A549 (cell line): ENCODE data around the gene ZNG1A. TPM values are rescaled to one million over a fixed set of nuclear protein-coding genes. Genes with fewer than 3 reads are reported as not detected.
"Not testable (repeated sequence)": the region's sequence is repeated elsewhere in the genome, so short reads cannot be mapped to it uniquely, and the experiment has no call there.

ENCODE experiments used
- ATAC-seq, 2 experiments: fragments of 200-7000 bp in 1 of 2; fragments of >200 bp in 1 of 2; cut with Nextera tagmentation in 1 of 2; cut with Tn5 transposase in 1 of 2; 3 replicates each; pipeline versions ENCODE4 v1.8.0 to v1.9.1; 2018 to 2020; ENCODE audit warnings: mild to moderate bottlenecking in 1 of 2, moderate library complexity in 1 of 2
- CTCF ChIA-PET: fragments of 300-600 bp; sonication (Branson Sonifier 250); formaldehyde crosslinking; extraction: SDS; loops from one replicate; lab custom pipeline; 2021; ENCODE audit warnings: antibody characterized with exemption, inconsistent platforms; lab: Yijun Ruan, JAX
- POLR2A ChIA-PET: fragments of 350-600 bp; formaldehyde crosslinking; extraction: SDS; loops from one replicate; lab custom pipeline; 2021; ENCODE audit warnings: antibody characterized with exemption, inconsistent platforms; lab: Yijun Ruan, JAX
- DNase-seq, 2 experiments: peaks; one replicate each; pipeline versions ENCODE4 v3.0.0 to v3.0.0-alpha.2; 2011 to 2016; ENCODE audit warnings: low read depth in 1 of 2, low spot score in 1 of 2
- FAIRE-seq: peaks from 2 replicates; lab custom pipeline; 2011; peaks lifted over from hg19 to GRCh38; lab: Jason Lieb, UNC
- H3K27ac ChIP-seq, 2 experiments: fragments of >200 bp; sonication (Bioruptor Twin); formaldehyde crosslinking; 3 replicates each; pipeline ENCODE4 v1.5.1; 2016 to 2017
- H3K4me1 ChIP-seq: fragments of >200 bp; sonication (Bioruptor Twin); formaldehyde crosslinking; 3 replicates; pipeline ENCODE4 v1.6.1; 2016
- H3K4me2 ChIP-seq: fragments of >200 bp; sonication (Bioruptor Twin); formaldehyde crosslinking; 3 replicates; pipeline ENCODE4 v1.6.1; 2016
- H3K4me3 ChIP-seq: fragments of >200 bp; sonication (Bioruptor Twin); formaldehyde crosslinking; 3 replicates; pipeline ENCODE4 v1.5.1; 2016
- H3K9me3 ChIP-seq: fragments of >200 bp; sonication (Bioruptor Twin); formaldehyde crosslinking; 3 replicates; pipeline ENCODE4 v1.6.1; 2016
- BHLHE40 ChIP-seq: IDR thresholded peaks from 2 replicates; pipeline ENCODE4 v1.6.1; 2012; ENCODE audit warnings: low read depth, low read length, inconsistent platforms
- CHD4 ChIP-seq: fragments of 200-600 bp; sonication (generic); IDR thresholded peaks from 2 replicates; pipeline ENCODE4 v1.6.1; 2016; ENCODE audit warnings: antibody characterized with exemption, mild to moderate bottlenecking, borderline replicate concordance
- EHF ChIP-seq: fragments of 250-450 bp; sonication (Bioruptor Pico); IDR thresholded peaks from 2 replicates; pipeline ENCODE4 v1.5.0; 2020; ENCODE audit warnings: mild to moderate bottlenecking
- EHMT2 ChIP-seq: fragments of 200-600 bp; sonication (generic); IDR thresholded peaks from 2 replicates; pipeline ENCODE4 v1.6.1; 2016; ENCODE audit warnings: antibody characterized with exemption, low read depth, mild to moderate bottlenecking, moderate library complexity
- ESRRA ChIP-seq: fragments of 150-350 bp; IDR thresholded peaks from 2 replicates; pipeline ENCODE4 v1.6.1; 2014; ENCODE audit warnings: mild to moderate bottlenecking, low read length, borderline replicate concordance
- FOXS1 ChIP-seq: fragments of 250-450 bp; sonication (Bioruptor Pico); IDR thresholded peaks from 2 replicates; pipeline ENCODE4 v1.5.0; 2020; ENCODE audit warnings: mild to moderate bottlenecking, moderate library complexity
- HDAC2 ChIP-seq: fragments of 200-600 bp; sonication (generic); IDR thresholded peaks from 2 replicates; pipeline ENCODE4 v1.6.1; 2016
- HOXB13 ChIP-seq: fragments of 250-450 bp; sonication (Bioruptor Pico); IDR thresholded peaks from 2 replicates; pipeline ENCODE4 v1.5.0; 2020; ENCODE audit warnings: low read depth, mild to moderate bottlenecking, moderate library complexity
- JUN ChIP-seq, 2 experiments: fragments of >200 bp; sonication (Bioruptor Twin); formaldehyde crosslinking; IDR thresholded peaks; 2 replicates in 1 of 2; 3 replicates in 1 of 2; pipeline ENCODE4 v1.6.1; 2016 to 2017
- JUNB ChIP-seq: fragments of >200 bp; sonication (Bioruptor Twin); formaldehyde crosslinking; IDR thresholded peaks from 2 replicates; pipeline ENCODE4 v1.6.1; 2016
- KDM5A ChIP-seq: fragments of 200-600 bp; sonication (generic); IDR thresholded peaks from 2 replicates; pipeline ENCODE4 v1.6.1; 2016; ENCODE audit warnings: antibody characterized with exemption, mild to moderate bottlenecking
- MAFK ChIP-seq: fragments of 450-650 bp; IDR thresholded peaks from 2 replicates; pipeline ENCODE4 v1.6.1; 2014; ENCODE audit not compliant: partially characterized antibody
- MAZ ChIP-seq: fragments of 150-350 bp; IDR thresholded peaks from 2 replicates; pipeline ENCODE4 v1.6.1; 2014; ENCODE audit warnings: antibody characterized with exemption, low read depth, low read length, borderline replicate concordance
- MYC ChIP-seq: IDR thresholded peaks from 2 replicates; pipeline ENCODE4 v1.6.1; 2012; ENCODE audit warnings: mild to moderate bottlenecking, inconsistent platforms, low read length, improper control_type of control experiment, borderline replicate concordance
- NFE2L2 ChIP-seq: fragments of 150-350 bp; conservative IDR thresholded peaks from 2 replicates; pipeline ENCODE4 v1.6.1; 2014; ENCODE audit warnings: low read length
- NPAS2 ChIP-seq: fragments of 250-450 bp; sonication (Bioruptor Pico); IDR thresholded peaks from 2 replicates; pipeline ENCODE4 v1.8.0; 2022; ENCODE audit warnings: mild to moderate bottlenecking, moderate library complexity, borderline replicate concordance
- NR3C1 ChIP-seq: fragments of >200 bp; sonication (Bioruptor Twin); formaldehyde crosslinking; IDR thresholded peaks from 3 replicates; pipeline ENCODE4 v1.6.1; 2017
- PHF8 ChIP-seq: fragments of 200-600 bp; sonication (generic); IDR thresholded peaks from 2 replicates; pipeline ENCODE4 v1.6.1; 2016; ENCODE audit warnings: low read depth, mild to moderate bottlenecking, antibody characterized with exemption, moderate library complexity, borderline replicate concordance
- POLR2AphosphoS2 ChIP-seq: conservative IDR thresholded peaks from 2 replicates; pipeline ENCODE4 v1.6.1; 2012; ENCODE audit warnings: low read length, improper control_type of control experiment, inconsistent platforms
- RARB ChIP-seq: fragments of 250-450 bp; sonication (Bioruptor Pico); IDR thresholded peaks from 2 replicates; pipeline ENCODE4 v1.8.0; 2021; ENCODE audit warnings: mild to moderate bottlenecking, moderate library complexity
- RFX5 ChIP-seq: fragments of 450-650 bp; IDR thresholded peaks from 2 replicates; pipeline ENCODE4 v1.7.1; 2014; ENCODE audit warnings: antibody characterized with exemption, mild to moderate bottlenecking, moderate library complexity
- TFCP2L1 ChIP-seq: fragments of 250-450 bp; sonication (Bioruptor Pico); IDR thresholded peaks from 2 replicates; pipeline ENCODE4 v1.5.0; 2021; ENCODE audit warnings: mild to moderate bottlenecking
- ZSCAN20 ChIP-seq: fragments of 250-450 bp; sonication (Bioruptor Pico); IDR thresholded peaks from 2 replicates; pipeline ENCODE4 v1.8.0; 2022; ENCODE audit warnings: mild to moderate bottlenecking, moderate library complexity
- WGBS: methylation state at CpG from one replicate; pipeline ENCODE4 v1.1.6; 2017; ENCODE audit errors: missing lambda C conversion rate; 5-methylcytosine and 5-hydroxymethylcytosine counted together
- polyA plus RNA-seq, 4 experiments: library from polyadenylated mRNA; depleted of rRNA in 3 of 4; stranded (reverse); fragments of >200 nt; fragmentation: RNase III in 1 of 4; extraction: RNeasy Plus Mini Kit Qiagen cat#74134 plus additional on column Dnase treatment in 1 of 4; gene quantifications; 2 replicates in 3 of 4; 3 replicates in 1 of 4; pipeline ENCODE4 v1.2.3, GENCODE V29; 2011 to 2017
- TF ChIP-seq, protein P1 (sequence below): fragments of 150-350 bp; IDR thresholded peaks from 2 replicates; pipeline ENCODE4 v1.6.1; 2014; ENCODE audit warnings: low read depth, mild to moderate bottlenecking, low read length
- TF ChIP-seq, protein P2 (sequence below): fragments of 250-450 bp; sonication (Bioruptor Pico); IDR thresholded peaks from 2 replicates; pipeline ENCODE4 v1.5.0; 2020; ENCODE audit warnings: low read depth, mild to moderate bottlenecking, moderate library complexity
- TF ChIP-seq, protein P3 (sequence below): fragments of >200 bp; sonication (Bioruptor Twin); formaldehyde crosslinking; IDR thresholded peaks from 3 replicates; pipeline ENCODE4 v1.6.1; 2016
- TF ChIP-seq, protein P4 (sequence below): fragments of 200-600 bp; sonication (generic); IDR thresholded peaks from 2 replicates; pipeline ENCODE4 v1.6.1; 2016; ENCODE audit warnings: antibody characterized with exemption, mild to moderate bottlenecking, moderate library complexity

Gene ZNG1A
- polyA plus RNA-seq, 2 of the 4 experiments (the other 2 are of a cell fraction): 34.2 to 43.6 TPM

DNA sequence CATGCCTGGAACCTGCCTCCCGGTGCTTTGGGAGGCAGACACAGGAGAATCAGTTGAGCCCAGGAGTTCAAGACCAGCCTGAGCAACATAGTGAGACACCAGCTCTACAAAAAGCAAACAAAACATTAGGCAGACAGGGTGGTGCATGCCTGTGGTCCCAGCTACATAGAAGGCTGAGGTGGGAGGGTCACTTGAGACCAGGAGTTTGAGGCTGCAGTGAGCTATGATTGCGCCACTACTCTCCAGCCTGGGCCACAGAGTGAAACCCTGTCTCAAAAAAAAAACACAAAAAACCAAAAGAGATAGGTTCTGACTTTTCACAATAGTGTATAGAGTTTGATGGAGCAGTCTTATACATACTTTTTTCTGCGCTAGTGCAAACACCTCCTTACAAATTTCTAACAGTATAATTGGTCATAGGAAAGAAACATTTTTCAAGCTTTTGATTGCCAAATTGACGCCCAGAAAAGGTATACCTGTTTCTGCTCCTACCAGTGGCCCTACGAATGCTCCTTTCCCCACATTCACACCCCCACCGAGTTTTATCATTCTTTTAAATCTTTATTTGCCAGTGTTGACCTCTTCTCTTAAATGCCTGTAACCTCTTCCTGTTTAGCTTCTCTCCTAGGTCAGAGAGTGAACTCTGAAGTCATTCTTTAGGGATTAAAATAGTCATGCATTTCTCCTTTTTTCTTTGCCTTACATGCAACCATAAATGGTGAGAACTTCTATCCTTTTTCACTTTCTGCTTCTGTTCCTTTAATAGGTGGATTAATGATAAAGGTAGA lies 43.3 kb upstream of the ZNG1A start:
- H3K27ac ChIP-seq: no peak overlapping the region
- DNase-seq (no peak), FAIRE-seq (no peak), ATAC-seq (no peak)
- POLR2A ChIA-PET: no interaction called here
- TF ChIP-seq ESRRA: no peak
- TF ChIP-seq KDM5A: no peak
- TF ChIP-seq CHD4: no peak
- TF ChIP-seq NR3C1: no peak
- no peak for TF ChIP-seq POLR2AphosphoS2
- no peak for TF ChIP-seq RFX5
- no peak for TF ChIP-seq JUN (IDR thresholded peaks at IDR 0.05)
- TF ChIP-seq NPAS2: no peak
- TF ChIP-seq HOXB13 (CRISPR knock-in tag): no peak
- TF ChIP-seq MYC: no peak
- no peak for TF ChIP-seq TFCP2L1 (CRISPR knock-in tag)
- TF ChIP-seq PHF8: no peak
- TF ChIP-seq, protein P1, sequence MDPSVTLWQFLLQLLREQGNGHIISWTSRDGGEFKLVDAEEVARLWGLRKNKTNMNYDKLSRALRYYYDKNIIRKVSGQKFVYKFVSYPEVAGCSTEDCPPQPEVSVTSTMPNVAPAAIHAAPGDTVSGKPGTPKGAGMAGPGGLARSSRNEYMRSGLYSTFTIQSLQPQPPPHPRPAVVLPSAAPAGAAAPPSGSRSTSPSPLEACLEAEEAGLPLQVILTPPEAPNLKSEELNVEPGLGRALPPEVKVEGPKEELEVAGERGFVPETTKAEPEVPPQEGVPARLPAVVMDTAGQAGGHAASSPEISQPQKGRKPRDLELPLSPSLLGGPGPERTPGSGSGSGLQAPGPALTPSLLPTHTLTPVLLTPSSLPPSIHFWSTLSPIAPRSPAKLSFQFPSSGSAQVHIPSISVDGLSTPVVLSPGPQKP: no peak
- TF ChIP-seq, protein P2, sequence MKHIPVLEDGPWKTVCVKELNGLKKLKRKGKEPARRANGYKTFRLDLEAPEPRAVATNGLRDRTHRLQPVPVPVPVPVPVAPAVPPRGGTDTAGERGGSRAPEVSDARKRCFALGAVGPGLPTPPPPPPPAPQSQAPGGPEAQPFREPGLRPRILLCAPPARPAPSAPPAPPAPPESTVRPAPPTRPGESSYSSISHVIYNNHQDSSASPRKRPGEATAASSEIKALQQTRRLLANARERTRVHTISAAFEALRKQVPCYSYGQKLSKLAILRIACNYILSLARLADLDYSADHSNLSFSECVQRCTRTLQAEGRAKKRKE (CRISPR knock-in tag): no peak
- TF ChIP-seq MAZ: no peak
- TF ChIP-seq, protein P3, sequence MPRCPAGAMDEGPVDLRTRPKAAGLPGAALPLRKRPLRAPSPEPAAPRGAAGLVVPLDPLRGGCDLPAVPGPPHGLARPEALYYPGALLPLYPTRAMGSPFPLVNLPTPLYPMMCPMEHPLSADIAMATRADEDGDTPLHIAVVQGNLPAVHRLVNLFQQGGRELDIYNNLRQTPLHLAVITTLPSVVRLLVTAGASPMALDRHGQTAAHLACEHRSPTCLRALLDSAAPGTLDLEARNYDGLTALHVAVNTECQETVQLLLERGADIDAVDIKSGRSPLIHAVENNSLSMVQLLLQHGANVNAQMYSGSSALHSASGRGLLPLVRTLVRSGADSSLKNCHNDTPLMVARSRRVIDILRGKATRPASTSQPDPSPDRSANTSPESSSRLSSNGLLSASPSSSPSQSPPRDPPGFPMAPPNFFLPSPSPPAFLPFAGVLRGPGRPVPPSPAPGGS: no peak
- TF ChIP-seq EHF (CRISPR knock-in tag): no peak
- TF ChIP-seq HDAC2: no peak
- no peak for TF ChIP-seq RARB (CRISPR knock-in tag)
- TF ChIP-seq EHMT2: no peak
- H3K4me1 ChIP-seq: no peaks in the 10 kb centered on the region
- CTCF ChIA-PET: interaction anchor here (0.6 to 1.3 kb wide), 2 partner anchors 7 to 427 kb away, joined by 3 to 4 read pairs; partner anchors contain the start of gene DOCK8
- no peak overlapping the region for H3K4me2 ChIP-seq
- no peak overlapping the region for H3K4me3 ChIP-seq
- 33% methylated on average over 6 of the region's 6 CpGs for WGBS
- H3K9me3 ChIP-seq: no peaks in the 10 kb centered on the region

DNA sequence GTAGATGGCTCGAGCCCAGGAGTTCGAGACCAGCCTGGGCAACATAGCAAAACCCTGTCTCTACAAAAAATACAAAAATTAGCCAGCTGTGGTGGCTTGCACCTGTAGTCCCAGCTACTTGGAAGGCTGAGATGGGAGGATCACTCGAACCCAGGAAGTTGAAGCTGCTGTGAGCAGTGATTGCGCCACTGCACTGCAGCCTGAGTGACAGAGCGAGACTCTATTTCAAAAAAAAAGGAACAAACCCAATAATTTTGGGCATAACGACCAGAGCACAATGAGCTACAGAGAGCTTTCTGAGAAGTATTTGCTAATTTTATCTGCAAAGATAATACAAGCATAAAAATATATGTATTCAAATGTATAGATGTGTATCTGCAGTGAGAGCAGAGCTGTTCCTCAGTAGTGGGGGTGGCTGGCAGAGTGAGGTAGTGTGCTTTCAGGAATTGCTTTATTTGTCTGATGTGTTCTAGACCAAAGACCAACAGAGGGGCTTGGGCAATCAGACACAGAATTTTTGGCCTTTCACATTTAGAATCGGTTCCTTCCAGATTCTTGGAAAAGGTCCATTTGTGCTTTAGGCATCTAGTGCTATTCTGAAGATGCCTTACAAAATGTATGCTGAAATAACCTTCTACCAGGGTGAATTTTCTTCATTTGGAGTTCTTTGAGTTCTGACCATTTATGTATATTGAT lies 41.0 kb upstream of the ZNG1A start:
- 35% methylated on average over 7 of the region's 7 CpGs for WGBS
- no peak overlapping the region for H3K4me3 ChIP-seq
- no peak overlapping the region for H3K4me2 ChIP-seq
- TF ChIP-seq ZSCAN20: no peak
- TF ChIP-seq JUN (IDR thresholded peaks at IDR 0.05): no peak
- TF ChIP-seq, protein P4, sequence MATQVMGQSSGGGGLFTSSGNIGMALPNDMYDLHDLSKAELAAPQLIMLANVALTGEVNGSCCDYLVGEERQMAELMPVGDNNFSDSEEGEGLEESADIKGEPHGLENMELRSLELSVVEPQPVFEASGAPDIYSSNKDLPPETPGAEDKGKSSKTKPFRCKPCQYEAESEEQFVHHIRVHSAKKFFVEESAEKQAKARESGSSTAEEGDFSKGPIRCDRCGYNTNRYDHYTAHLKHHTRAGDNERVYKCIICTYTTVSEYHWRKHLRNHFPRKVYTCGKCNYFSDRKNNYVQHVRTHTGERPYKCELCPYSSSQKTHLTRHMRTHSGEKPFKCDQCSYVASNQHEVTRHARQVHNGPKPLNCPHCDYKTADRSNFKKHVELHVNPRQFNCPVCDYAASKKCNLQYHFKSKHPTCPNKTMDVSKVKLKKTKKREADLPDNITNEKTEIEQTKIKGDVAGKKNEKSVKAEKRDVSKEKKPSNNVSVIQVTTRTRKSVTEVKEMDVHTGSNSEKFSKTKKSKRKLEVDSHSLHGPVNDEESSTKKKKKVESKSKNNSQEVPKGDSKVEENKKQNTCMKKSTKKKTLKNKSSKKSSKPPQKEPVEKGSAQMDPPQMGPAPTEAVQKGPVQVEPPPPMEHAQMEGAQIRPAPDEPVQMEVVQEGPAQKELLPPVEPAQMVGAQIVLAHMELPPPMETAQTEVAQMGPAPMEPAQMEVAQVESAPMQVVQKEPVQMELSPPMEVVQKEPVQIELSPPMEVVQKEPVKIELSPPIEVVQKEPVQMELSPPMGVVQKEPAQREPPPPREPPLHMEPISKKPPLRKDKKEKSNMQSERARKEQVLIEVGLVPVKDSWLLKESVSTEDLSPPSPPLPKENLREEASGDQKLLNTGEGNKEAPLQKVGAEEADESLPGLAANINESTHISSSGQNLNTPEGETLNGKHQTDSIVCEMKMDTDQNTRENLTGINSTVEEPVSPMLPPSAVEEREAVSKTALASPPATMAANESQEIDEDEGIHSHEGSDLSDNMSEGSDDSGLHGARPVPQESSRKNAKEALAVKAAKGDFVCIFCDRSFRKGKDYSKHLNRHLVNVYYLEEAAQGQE: no peak
- TF ChIP-seq NFE2L2: no peak
- TF ChIP-seq MAFK: no peak
- TF ChIP-seq HOXB13 (CRISPR knock-in tag): no peak
- no peak for TF ChIP-seq JUNB
- no peak for TF ChIP-seq FOXS1
- TF ChIP-seq ESRRA: no peak
- no peak for TF ChIP-seq BHLHE40
- TF ChIP-seq POLR2AphosphoS2: no peak
- TF ChIP-seq RARB (CRISPR knock-in tag): no peak
- no peak for ATAC-seq
- no peak for DNase-seq
- no peak for FAIRE-seq
- no peak overlapping the region for H3K27ac ChIP-seq
- no peaks in the 10 kb centered on the region for H3K9me3 ChIP-seq
- CTCF ChIA-PET: no interaction called here
- no peaks in the 10 kb centered on the region for H3K4me1 ChIP-seq
- POLR2A ChIA-PET: no interaction called here

DNA sequence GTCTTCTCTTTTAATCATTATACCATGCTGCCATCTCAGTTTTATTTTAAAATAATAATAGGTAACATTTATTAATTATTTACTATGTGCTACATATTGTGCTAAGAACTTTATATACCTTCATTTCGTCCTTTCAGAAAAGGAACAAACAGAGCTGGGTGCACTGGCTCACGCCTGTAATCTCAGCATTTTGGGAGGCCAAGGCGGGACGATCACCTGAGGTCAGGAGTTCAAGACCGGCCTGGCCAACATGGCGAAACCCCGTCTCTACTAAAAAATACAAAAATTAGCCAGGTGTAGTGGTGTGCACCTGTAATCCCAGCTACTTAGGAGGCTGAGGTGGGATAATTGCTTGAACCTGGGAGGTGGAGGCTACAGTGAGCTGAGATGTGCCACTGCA lies 40.2 kb upstream of the ZNG1A start:
- H3K9me3 ChIP-seq, H3K4me1 ChIP-seq, CTCF ChIA-PET, DNase-seq, H3K27ac ChIP-seq, POLR2A ChIA-PET, FAIRE-seq, H3K4me3 ChIP-seq, ATAC-seq: not testable (repeated sequence)
- WGBS: 70% methylated on average over 7 of the region's 7 CpGs
- peak overlapping the region; percentile 15; the same call in 1 of the 3 replicates for H3K4me2 ChIP-seq
